Hematopoietic multipotent progenitor cell treated with erythropoietin and hydrocortisone succinate and interleukin-3 and kit ligand, for 15 days (in vitro differentiated cells): ENCODE results near the gene SPPL3.

Experiments used
- DNase-seq: peaks from one replicate; pipeline ENCODE4 v3.0.0-alpha.2; 2015; ENCODE audit warnings: low spot score

Gene SPPL3

GRCh38 chr12:120874547-120875245, 29.5 kb downstream of the SPPL3 start:
- no peak for DNase-seq

- DNase-seq, result no peak
Observed at GRCh38 chr12:120873226-120873625, 30.9 kb downstream of the SPPL3 start.

GRCh38 chr12:120872487-120872886, 31.7 kb downstream of the SPPL3 start:
- DNase-seq, result no peak

- DNase-seq, result no peak
Observed at GRCh38 chr12:120870415-120870814, 33.7 kb downstream of the SPPL3 start.

- no peak for DNase-seq
Observed at GRCh38 chr12:120869376-120869775, 34.8 kb downstream of the SPPL3 start.

GRCh38 chr12:120866108-120866507, 38.0 kb downstream of the SPPL3 start:
- DNase-seq, result no peak

GRCh38 chr12:120865098-120865497, 39.1 kb downstream of the SPPL3 start:
- no peak for DNase-seq

GRCh38 chr12:120862664-120863063, 41.5 kb downstream of the SPPL3 start:
- no peak for DNase-seq

- no peak for DNase-seq
Observed at GRCh38 chr12:120861074-120861795, 42.9 kb downstream of the SPPL3 start.

GRCh38 chr12:120858306-120859088, 45.7 kb downstream of the SPPL3 start:
- no peak for DNase-seq

- DNase-seq, result no peak
Observed at GRCh38 chr12:120856980-120857379, 47.2 kb downstream of the SPPL3 start.

- DNase-seq, result no peak
Observed at GRCh38 chr12:120855823-120856588, 48.2 kb downstream of the SPPL3 start.

- no peak for DNase-seq
Observed at GRCh38 chr12:120854804-120855203, 49.4 kb downstream of the SPPL3 start.

- no peak for DNase-seq
Observed at GRCh38 chr12:120853188-120853587, 51.0 kb downstream of the SPPL3 start.

- DNase-seq, result no peak
Observed at GRCh38 chr12:120851944-120852343, 52.2 kb downstream of the SPPL3 start.

- DNase-seq, result no peak
Observed at GRCh38 chr12:120851444-120851843, 52.7 kb downstream of the SPPL3 start.

GRCh38 chr12:120849765-120850164, 54.4 kb downstream of the SPPL3 start:
- no peak for DNase-seq

- no peak for DNase-seq
Observed at GRCh38 chr12:120847814-120848213, 56.3 kb downstream of the SPPL3 start.

- no peak for DNase-seq
Observed at GRCh38 chr12:120847392-120847791, 56.8 kb downstream of the SPPL3 start.

- no peak for DNase-seq
Observed at GRCh38 chr12:120846721-120847120, 57.4 kb downstream of the SPPL3 start.

- no peak for DNase-seq
Observed at GRCh38 chr12:120845696-120846095, 58.5 kb downstream of the SPPL3 start.
